KMS-11 (cell line): ENCODE results near the gene NME7.
A peak's percentile ranks its signal among the peaks of the same experiment; 100 is the strongest.

ENCODE experiments used
- H2AFZ ChIP-seq: fragments of 200-600 bp; sonication (generic); 2 replicates; pipeline ENCODE4 v1.6.1; 2016; ENCODE audit warnings: antibody characterized with exemption, mixed run types, low read depth
- H3K27ac ChIP-seq: fragments of 200-600 bp; sonication (generic); 2 replicates; pipeline ENCODE4 v1.6.1; 2016; ENCODE audit warnings: mild to moderate bottlenecking, mixed run types
- H3K27me3 ChIP-seq: fragments of 200-600 bp; sonication (generic); 2 replicates; pipeline ENCODE4 v1.6.1; 2017; ENCODE audit warnings: mild to moderate bottlenecking, low read depth, mixed run types, moderate library complexity; ENCODE audit not compliant: insufficient read depth
- H3K36me3 ChIP-seq: fragments of 200-600 bp; sonication (generic); 2 replicates; pipeline ENCODE4 v1.6.1; 2017; ENCODE audit warnings: mild to moderate bottlenecking, mixed run types; ENCODE audit not compliant: insufficient read depth
- H3K4me1 ChIP-seq: fragments of 200-600 bp; sonication (generic); 2 replicates; pipeline ENCODE4 v1.6.1; 2016; ENCODE audit warnings: mild to moderate bottlenecking, low read depth, mixed run types; ENCODE audit not compliant: poor library complexity, severe bottlenecking
- H3K4me2 ChIP-seq: fragments of 200-600 bp; sonication (generic); 2 replicates; pipeline ENCODE4 v1.7.0; 2016; ENCODE audit warnings: mild to moderate bottlenecking, mixed run types
- H3K4me3 ChIP-seq: fragments of 200-600 bp; sonication (generic); IDR thresholded peaks from 2 replicates; pipeline ENCODE4 v1.6.1; 2017; ENCODE audit warnings: low read depth, low read length, mixed read lengths; ENCODE audit not compliant: insufficient read depth
- H3K79me2 ChIP-seq: fragments of 200-600 bp; sonication (generic); 2 replicates; pipeline ENCODE4 v1.6.1; 2016; ENCODE audit warnings: low read depth, mixed run types; ENCODE audit not compliant: insufficient read depth
- H3K9ac ChIP-seq: fragments of 200-600 bp; sonication (generic); 2 replicates; pipeline ENCODE4 v1.6.1; 2016; ENCODE audit warnings: mild to moderate bottlenecking, mixed run types
- H4K20me1 ChIP-seq: fragments of 200-600 bp; sonication (generic); 2 replicates; pipeline ENCODE4 v1.6.1; 2016; ENCODE audit warnings: mild to moderate bottlenecking, mixed run types; ENCODE audit not compliant: insufficient read depth
- TF ChIP-seq, protein P1 (sequence below): fragments of 200-600 bp; sonication (generic); conservative IDR thresholded peaks from 2 replicates; pipeline ENCODE4 v1.6.1; 2017; ENCODE audit warnings: low read depth, mild to moderate bottlenecking, antibody characterized with exemption, low read length, moderate library complexity, mixed read lengths

The NME7 gene

GRCh38 chr1:169105434-169106094 is 262.0 kb downstream of the NME7 start:
- no peaks in the 10 kb centered on the region for H4K20me1 ChIP-seq
- peak overlapping the region; percentile 24 for H3K4me3 ChIP-seq
- H2AFZ ChIP-seq = peak overlapping the region; percentile 87
- no peak overlapping the region for H3K27ac ChIP-seq
- H3K9ac ChIP-seq = peak overlapping the region; percentile 36; the same call in 1 of the 2 replicates
- peak overlapping the region; percentile 61 for H3K4me2 ChIP-seq
- peaks cover 7% of the 10 kb centered on the region; the same call in 1 of the 2 replicates for H3K27me3 ChIP-seq
- no peaks in the 10 kb centered on the region for H3K36me3 ChIP-seq
- H3K4me1 ChIP-seq = peaks cover 9% of the 10 kb centered on the region
- TF ChIP-seq, protein P1, sequence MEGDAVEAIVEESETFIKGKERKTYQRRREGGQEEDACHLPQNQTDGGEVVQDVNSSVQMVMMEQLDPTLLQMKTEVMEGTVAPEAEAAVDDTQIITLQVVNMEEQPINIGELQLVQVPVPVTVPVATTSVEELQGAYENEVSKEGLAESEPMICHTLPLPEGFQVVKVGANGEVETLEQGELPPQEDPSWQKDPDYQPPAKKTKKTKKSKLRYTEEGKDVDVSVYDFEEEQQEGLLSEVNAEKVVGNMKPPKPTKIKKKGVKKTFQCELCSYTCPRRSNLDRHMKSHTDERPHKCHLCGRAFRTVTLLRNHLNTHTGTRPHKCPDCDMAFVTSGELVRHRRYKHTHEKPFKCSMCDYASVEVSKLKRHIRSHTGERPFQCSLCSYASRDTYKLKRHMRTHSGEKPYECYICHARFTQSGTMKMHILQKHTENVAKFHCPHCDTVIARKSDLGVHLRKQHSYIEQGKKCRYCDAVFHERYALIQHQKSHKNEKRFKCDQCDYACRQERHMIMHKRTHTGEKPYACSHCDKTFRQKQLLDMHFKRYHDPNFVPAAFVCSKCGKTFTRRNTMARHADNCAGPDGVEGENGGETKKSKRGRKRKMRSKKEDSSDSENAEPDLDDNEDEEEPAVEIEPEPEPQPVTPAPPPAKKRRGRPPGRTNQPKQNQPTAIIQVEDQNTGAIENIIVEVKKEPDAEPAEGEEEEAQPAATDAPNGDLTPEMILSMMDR = no peak
- H3K79me2 ChIP-seq = no peaks in the 10 kb centered on the region

DNA sequence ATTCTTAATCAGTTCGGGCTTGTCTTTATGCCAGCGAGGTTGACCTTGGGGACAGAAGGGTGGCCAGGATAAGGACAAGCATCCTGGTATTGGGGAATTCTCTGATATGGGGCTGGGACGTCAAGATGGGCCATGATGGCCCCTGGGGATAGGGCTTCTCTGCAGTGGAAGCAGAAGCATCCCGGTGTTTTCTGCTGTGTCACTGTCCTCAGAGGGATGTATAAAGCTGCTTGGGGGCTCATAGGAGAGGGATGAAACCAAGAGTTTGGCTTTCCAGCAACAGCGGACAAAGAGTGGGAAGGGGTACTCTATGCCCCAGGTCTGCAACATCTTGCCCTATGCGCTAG is 262.5 kb downstream of the NME7 start:
- peaks cover 9% of the 10 kb centered on the region for H3K4me1 ChIP-seq
- peaks cover 7% of the 10 kb centered on the region; the same call in 1 of the 2 replicates for H3K27me3 ChIP-seq
- peak overlapping the region; percentile 61; the same call in 1 of the 2 replicates for H3K4me2 ChIP-seq
- no peak overlapping the region for H3K9ac ChIP-seq
- H4K20me1 ChIP-seq = no peaks in the 10 kb centered on the region
- TF ChIP-seq, protein P1 = no peak
- H3K36me3 ChIP-seq = no peaks in the 10 kb centered on the region
- no peaks in the 10 kb centered on the region for H3K79me2 ChIP-seq
- H3K27ac ChIP-seq = no peak overlapping the region
- peak overlapping the region; percentile 87; the same call in 1 of the 2 replicates for H2AFZ ChIP-seq
- no peak overlapping the region for H3K4me3 ChIP-seq

GRCh38 chr1:169103480-169103893 is 264.1 kb downstream of the NME7 start:
- no peak overlapping the region for H3K9ac ChIP-seq
- H3K36me3 ChIP-seq = no peaks in the 10 kb centered on the region
- peaks cover 9% of the 10 kb centered on the region for H3K4me1 ChIP-seq
- H2AFZ ChIP-seq = no peak overlapping the region
- peaks cover 7% of the 10 kb centered on the region; the same call in 1 of the 2 replicates for H3K27me3 ChIP-seq
- no peak overlapping the region for H3K27ac ChIP-seq
- no peak overlapping the region for H3K4me3 ChIP-seq
- H4K20me1 ChIP-seq = no peaks in the 10 kb centered on the region
- no peak overlapping the region for H3K4me2 ChIP-seq
- TF ChIP-seq, protein P1 = no peak
- H3K79me2 ChIP-seq = no peaks in the 10 kb centered on the region

GRCh38 chr1:169103002-169103401 is 264.6 kb downstream of the NME7 start:
- no peaks in the 10 kb centered on the region for H3K36me3 ChIP-seq
- H3K27me3 ChIP-seq = peaks cover 7% of the 10 kb centered on the region; the same call in 1 of the 2 replicates
- H3K4me1 ChIP-seq = peaks cover 9% of the 10 kb centered on the region
- no peak overlapping the region for H3K4me2 ChIP-seq
- H2AFZ ChIP-seq = no peak overlapping the region
- H3K27ac ChIP-seq = no peak overlapping the region
- no peak overlapping the region for H3K4me3 ChIP-seq
- TF ChIP-seq, protein P1 = no peak
- no peak overlapping the region for H3K9ac ChIP-seq
- no peaks in the 10 kb centered on the region for H4K20me1 ChIP-seq
- no peaks in the 10 kb centered on the region for H3K79me2 ChIP-seq
